ENCODE measurements around the gene CALML5. TPM values are rescaled to one million over a fixed set of nuclear protein-coding genes. Genes with fewer than 3 reads are reported as not detected.

Gene CALML5
- total and polyA plus RNA-seq, 8 donors, result not detected

GRCh38 chr10:5503477-5503835 lies 4.1 kb upstream of the CALML5 start:
- no peak overlapping the region for H3K4me3 ChIP-seq
- peak; percentile 92 to 97 (median 94) for ATAC-seq
- no peak for FAIRE-seq
- H3K9me3 ChIP-seq, result no peaks in the 10 kb centered on the region
- H3K36me3 ChIP-seq, result no peaks in the 10 kb centered on the region
- WGBS, 2 donors, result 15 to 22% methylated on average over 3 of the region's 3 CpGs
- DNase-seq, result peak; percentile 59 to 90 (median 82)
- H3K27me3 ChIP-seq, result no peaks in the 10 kb centered on the region
- intact Hi-C loops (cut with DNase I), result no loop called here
- H3K4me1 ChIP-seq, result peaks cover 21 to 28% (median 24%) of the 10 kb centered on the region in 3 donors
- TF ChIP-seq CTCF (IDR thresholded peaks at IDR 0.05), result no peak
- H3K27ac ChIP-seq, result peak overlapping the region in 2 of 4 donors; percentile 38 to 69

- peak in 2 of 4 donors; percentile 1 to 7 for ATAC-seq
- Histone ChIP-seq H3K27ac (peak overlapping the region in 3 of 4 donors; percentile 26 to 50 (median 38)), H3K4me3 (no peak overlapping the region), H3K4me1 (peaks cover 21 to 28% (median 24%) of the 10 kb centered on the region in 3 donors), H3K36me3 (no peaks in the 10 kb centered on the region), H3K9me3 (no peaks in the 10 kb centered on the region), H3K27me3 (no peaks in the 10 kb centered on the region)
- no peak for FAIRE-seq
- WGBS, 2 donors, result 73% methylated on average over 14 of the region's 14 CpGs
- no peak for TF ChIP-seq CTCF (IDR thresholded peaks at IDR 0.05)
- intact Hi-C loops (cut with DNase I), result no loop called here
- peak in 2 of 6 donors; percentile 2 to 41 for DNase-seq
Measured at GRCh38 chr10:5502571-5503476, 3.5 kb upstream of the CALML5 start.

GRCh38 chr10:5502061-5502521 lies 2.7 kb upstream of the CALML5 start:
- ATAC-seq (no peak), DNase-seq (no peak), FAIRE-seq (no peak)
- Histone ChIP-seq H3K36me3 (no peaks in the 10 kb centered on the region), H3K4me3 (no peak overlapping the region), H3K27me3 (no peaks in the 10 kb centered on the region), H3K9me3 (no peaks in the 10 kb centered on the region), H3K27ac (peak overlapping the region in 2 of 4 donors; percentile 38 to 50), H3K4me1 (peaks cover 21 to 28% (median 24%) of the 10 kb centered on the region in 3 donors)
- no peak for TF ChIP-seq CTCF (IDR thresholded peaks at IDR 0.05)
- intact Hi-C loops (cut with DNase I), result no loop called here
- WGBS, 2 donors, result 80 to 86% methylated on average over 12 of the region's 12 CpGs

GRCh38 chr10:5500910-5501309 lies 1.5 kb upstream of the CALML5 start:
- intact Hi-C loops (cut with DNase I), result no loop called here
- DNase-seq, result no peak
- H3K27me3 ChIP-seq, result no peaks in the 10 kb centered on the region
- no peak overlapping the region for H3K4me3 ChIP-seq
- H3K36me3 ChIP-seq, result no peaks in the 10 kb centered on the region
- no peak for TF ChIP-seq CTCF (IDR thresholded peaks at IDR 0.05)
- WGBS, 2 donors, result 85 to 90% methylated on average over 5 of the region's 5 CpGs
- no peak for ATAC-seq
- no peak overlapping the region for H3K27ac ChIP-seq
- H3K9me3 ChIP-seq, result no peaks in the 10 kb centered on the region
- H3K4me1 ChIP-seq, result peaks cover 21 to 25% (median 24%) of the 10 kb centered on the region in 3 donors
- no peak for FAIRE-seq

All from pancreas (tissue), 10 donors.